ENCODE measurements around the gene LY86.

DNA sequence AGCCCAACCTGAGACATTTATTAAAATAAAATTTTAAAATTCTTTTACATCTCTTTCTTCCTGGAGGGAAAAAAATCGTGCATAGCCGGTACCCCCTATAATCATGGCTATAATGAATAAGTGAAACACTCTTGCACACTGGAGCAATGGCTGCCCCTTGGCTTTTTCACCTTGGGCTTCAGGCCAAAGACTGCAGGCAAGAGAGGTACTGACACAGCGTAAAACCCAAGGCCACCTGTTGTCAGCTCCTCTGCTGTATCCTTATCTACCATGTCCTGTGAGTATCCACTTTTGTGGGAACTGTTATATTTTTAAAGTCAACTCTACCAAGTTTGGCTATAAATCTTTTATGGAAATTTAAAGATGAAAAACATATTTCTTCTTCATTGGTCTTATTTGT is 23.0 kb upstream of the LY86 start:
- TF ChIP-seq SAFB2 (IDR thresholded peaks at IDR 0.05; ENCODE audit: borderline replicate concordance, low read depth, low read length, severe bottlenecking) (no peak), NFIX (CRISPR knock-in tag; IDR thresholded peaks at IDR 0.05; ENCODE audit: low read depth) (no peak)
